Endothelial cell of umbilical vein (primary cell): ENCODE results near the gene LAMB4. TPM values are rescaled to one million over a fixed set of nuclear protein-coding genes. Genes with fewer than 3 reads are reported as not detected.

Experiments
- BruUV-seq: library from RNA; stranded (reverse); fragments of 400-500 nt; replicated peaks from 2 replicates; lab custom pipeline; 2021; lab: Mats Ljungman, UMichigan
- CTCF ChIA-PET: fragments of 300-600, 350-600 bp; sonication (Branson Sonifier 250); formaldehyde crosslinking; loops from one replicate; lab custom pipeline; 2021; ENCODE audit warnings: antibody characterized with exemption, inconsistent platforms; lab: Charles Lee
- POLR2A ChIA-PET: fragments of 300-600, 350-600 bp; sonication (Branson Sonifier 250); formaldehyde crosslinking; loops from one replicate; lab custom pipeline; 2021; ENCODE audit warnings: antibody characterized with exemption, inconsistent platforms; lab: Charles Lee
- DNase-seq: peaks from one replicate; pipeline ENCODE4 v3.0.0-alpha.2; 2011; ENCODE audit warnings: low read depth, low spot score
- FAIRE-seq: peaks from 2 replicates; lab custom pipeline; 2011; peaks lifted over from hg19 to GRCh38; lab: Jason Lieb, UNC
- H2AFZ ChIP-seq: 2 replicates; pipeline ENCODE4 v1.6.0; 2012; ENCODE audit warnings: low read depth, low read length, control low read depth, inconsistent platforms
- H3K27ac ChIP-seq: 2 replicates; pipeline ENCODE4 v1.5.1; 2011; ENCODE audit warnings: low read depth, mild to moderate bottlenecking, control low read depth, low read length, moderate library complexity; ENCODE audit not compliant: insufficient read depth
- H3K27me3 ChIP-seq, 2 experiments: 2 replicates each; pipeline versions ENCODE4 v1.6.0 to v1.6.1; 2011; ENCODE audit warnings: low read length in 2 of 2, mixed read lengths in 1 of 2; ENCODE audit not compliant: control insufficient read depth in 2 of 2, insufficient read depth in 2 of 2
- H3K36me3 ChIP-seq, 2 experiments: 2 replicates in 1 of 2; 3 replicates in 1 of 2; pipeline ENCODE4 v1.5.1; 2011; ENCODE audit warnings: low read length in 2 of 2, mild to moderate bottlenecking in 1 of 2, moderate library complexity in 1 of 2; ENCODE audit not compliant: control insufficient read depth in 2 of 2, insufficient read depth in 2 of 2; ENCODE audit errors: extremely low read depth in 1 of 2
- H3K4me1 ChIP-seq: 3 replicates; pipeline ENCODE4 v1.5.1; 2011; ENCODE audit warnings: mild to moderate bottlenecking, low read length; ENCODE audit not compliant: control insufficient read depth, insufficient read depth; ENCODE audit errors: extremely low read depth
- H3K4me2 ChIP-seq: 2 replicates; pipeline ENCODE4 v1.6.1; 2011; ENCODE audit warnings: low read length, control low read depth, mixed read lengths; ENCODE audit not compliant: insufficient read depth
- H3K4me3 ChIP-seq, 3 experiments: fragments of 200-600 bp in 1 of 3; sonication (generic), shearing (Covaris generic) in 1 of 3; replicated peaks in 1 of 3; 2 replicates each; pipeline ENCODE4 v1.5.1; 2011 to 2016; ENCODE audit warnings: control low read depth in 3 of 3, low read length in 3 of 3, mild to moderate bottlenecking in 2 of 3, inconsistent platforms in 1 of 3, low read depth in 1 of 3, moderate library complexity in 1 of 3; ENCODE audit not compliant: insufficient read depth in 1 of 3
- H3K79me2 ChIP-seq: 2 replicates; pipeline ENCODE4 v1.6.0; 2012; ENCODE audit warnings: low read length, inconsistent platforms; ENCODE audit not compliant: control insufficient read depth, insufficient read depth
- H3K9ac ChIP-seq: replicated peaks from 2 replicates; pipeline ENCODE3; 2011; ENCODE audit warnings: low read length, control low read depth; ENCODE audit not compliant: insufficient read depth; ENCODE audit errors: extremely low read depth
- H3K9me1 ChIP-seq: replicated peaks from 3 replicates; pipeline ENCODE4 v1.6.0; 2011; ENCODE audit warnings: mild to moderate bottlenecking, low read length; ENCODE audit not compliant: control insufficient read depth, insufficient read depth; ENCODE audit errors: extremely low read depth
- H3K9me3 ChIP-seq: replicated peaks from 2 replicates; pipeline ENCODE4 v1.5.1; 2012; ENCODE audit warnings: low read length, inconsistent platforms; ENCODE audit not compliant: control insufficient read depth, insufficient read depth
- H4K20me1 ChIP-seq: replicated peaks from 2 replicates; pipeline ENCODE3; 2011; ENCODE audit warnings: mild to moderate bottlenecking, low read length; ENCODE audit not compliant: control insufficient read depth, insufficient read depth; ENCODE audit errors: extremely low read depth
- EZH2 ChIP-seq: IDR thresholded peaks from 2 replicates; pipeline ENCODE4 v1.6.1; 2012; ENCODE audit warnings: borderline replicate concordance, low read depth, mild to moderate bottlenecking, moderate library complexity, low read length, inconsistent platforms; ENCODE audit not compliant: severe bottlenecking
- FOS ChIP-seq: IDR thresholded peaks from 2 replicates; pipeline ENCODE4 v1.6.1; 2011; ENCODE audit warnings: mild to moderate bottlenecking, low read length, moderate library complexity, borderline replicate concordance; ENCODE audit not compliant: insufficient read depth
- GATA2 ChIP-seq: IDR thresholded peaks from 2 replicates; pipeline ENCODE4 v1.7.0; 2011; ENCODE audit warnings: low read depth, mild to moderate bottlenecking, moderate library complexity, mixed read lengths, low read length; ENCODE audit not compliant: insufficient read length, insufficient read depth
- JUN ChIP-seq: IDR thresholded peaks from 2 replicates; pipeline ENCODE4 v1.6.1; 2011; ENCODE audit warnings: borderline replicate concordance, low read depth; ENCODE audit not compliant: insufficient read length, insufficient read depth
- MYC ChIP-seq: IDR thresholded peaks from one replicate; pipeline ENCODE4 v1.6.1; 2011; ENCODE audit warnings: mild to moderate bottlenecking, low read depth, low read length
- dilution Hi-C: fragments of 300-500 bp; cut with MboI; formaldehyde crosslinking; loops from one replicate; pipeline ENCODE4 v1.15.0; 2019; ENCODE audit warnings: low sequenced_read_pairs; ENCODE audit not compliant: extremely low pct_ligation_motif_present
- intact Hi-C: fragments of 100-400 bp; cut with micrococcal nuclease; formaldehyde crosslinking; loops from one replicate; pipeline ENCODE4 v1.10.0; 2022
- polyA plus RNA-seq, 4 experiments: library from polyadenylated mRNA; depleted of rRNA in 3 of 4; stranded (reverse) in 3 of 4; unstranded in 1 of 4; fragments of >200 nt; gene quantifications; 2 replicates each; pipeline versions ENCODE4 v1.2.1 to v1.2.3, GENCODE V29; 2011 to 2012; ENCODE audit warnings: missing spikeins in 1 of 4
- total RNA-seq: library from RNA; stranded (reverse); gene quantifications from 2 replicates; pipeline ENCODE4 v1.2.3, GENCODE V29; 2021
- TF ChIP-seq, protein P1 (sequence below), 2 donors: IDR thresholded peaks; 1 replicate in 1 of 2; 2 replicates in 1 of 2; pipeline ENCODE4 v1.5.1; 2011; ENCODE audit warnings: low read length in 2 of 2, mild to moderate bottlenecking in 2 of 2, moderate library complexity in 2 of 2, control low read depth in 1 of 2, inconsistent platforms in 1 of 2, low read depth in 1 of 2; ENCODE audit not compliant: insufficient read depth in 1 of 2; ENCODE audit errors: extremely low read depth in 1 of 2
- TF ChIP-seq, protein P2 (sequence below): IDR thresholded peaks from 2 replicates; pipeline ENCODE4 v1.6.1; 2011; ENCODE audit not compliant: insufficient read depth, insufficient read length

Gene LAMB4
- total and polyA plus RNA-seq, 2 donors (not counting 3 experiments of a cell fraction or from before 2014, with no cell fraction given), result 0.15 to 0.20 TPM

DNA sequence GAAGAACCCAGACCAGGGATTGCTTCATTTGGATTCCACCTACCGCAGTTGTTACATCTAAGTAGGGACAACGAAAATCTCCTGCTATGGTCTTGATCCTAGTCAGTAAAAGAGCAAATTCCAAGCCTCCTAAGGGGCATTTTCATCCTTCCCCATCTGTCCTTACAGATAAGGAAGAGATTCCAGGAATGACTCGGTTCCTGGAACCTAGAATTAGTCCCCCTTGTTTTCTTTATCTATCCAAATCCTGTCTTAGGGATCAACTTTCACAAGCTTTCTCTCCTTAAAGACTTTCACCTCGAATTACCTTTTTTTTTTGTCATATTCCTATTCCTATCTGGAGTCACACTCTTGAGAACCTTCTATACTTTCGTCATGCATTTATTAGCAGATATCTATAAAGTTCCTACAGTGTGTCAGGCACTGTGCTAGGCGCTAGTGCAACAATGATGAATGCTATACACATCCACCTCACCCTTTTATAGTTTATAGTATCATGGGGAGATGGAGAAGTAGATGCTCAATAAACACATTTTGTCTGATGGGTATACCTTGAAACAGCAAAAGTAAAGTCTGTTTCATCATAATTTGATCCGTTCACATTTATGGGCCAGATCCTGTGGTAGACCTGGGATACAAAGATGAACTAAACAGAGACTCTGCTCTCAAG lies 39.2 kb downstream of the LAMB4 start:
- Histone ChIP-seq H3K9me3 (no peaks in the 10 kb centered on the region), H3K27ac (no peak overlapping the region), H3K9ac (no peak overlapping the region), H3K4me3 (no peak overlapping the region), H3K36me3 (no peaks in the 10 kb centered on the region), H3K79me2 (no peaks in the 10 kb centered on the region), H3K4me2 (no peak overlapping the region), H3K9me1 (no peaks in the 10 kb centered on the region), H2AFZ (no peak overlapping the region), H3K4me1 (peaks cover 27% of the 10 kb centered on the region), H3K27me3 (no peaks in the 10 kb centered on the region), H4K20me1 (no peaks in the 10 kb centered on the region)
- ChIA-PET CTCF (no interaction called here), POLR2A (no interaction called here)
- dilution Hi-C loops, result no loop called here
- TF ChIP-seq JUN (no peak), EZH2 (no peak), FOS (no peak), MYC (no peak), GATA2 (peak; percentile 26)
- TF ChIP-seq, protein P1, sequence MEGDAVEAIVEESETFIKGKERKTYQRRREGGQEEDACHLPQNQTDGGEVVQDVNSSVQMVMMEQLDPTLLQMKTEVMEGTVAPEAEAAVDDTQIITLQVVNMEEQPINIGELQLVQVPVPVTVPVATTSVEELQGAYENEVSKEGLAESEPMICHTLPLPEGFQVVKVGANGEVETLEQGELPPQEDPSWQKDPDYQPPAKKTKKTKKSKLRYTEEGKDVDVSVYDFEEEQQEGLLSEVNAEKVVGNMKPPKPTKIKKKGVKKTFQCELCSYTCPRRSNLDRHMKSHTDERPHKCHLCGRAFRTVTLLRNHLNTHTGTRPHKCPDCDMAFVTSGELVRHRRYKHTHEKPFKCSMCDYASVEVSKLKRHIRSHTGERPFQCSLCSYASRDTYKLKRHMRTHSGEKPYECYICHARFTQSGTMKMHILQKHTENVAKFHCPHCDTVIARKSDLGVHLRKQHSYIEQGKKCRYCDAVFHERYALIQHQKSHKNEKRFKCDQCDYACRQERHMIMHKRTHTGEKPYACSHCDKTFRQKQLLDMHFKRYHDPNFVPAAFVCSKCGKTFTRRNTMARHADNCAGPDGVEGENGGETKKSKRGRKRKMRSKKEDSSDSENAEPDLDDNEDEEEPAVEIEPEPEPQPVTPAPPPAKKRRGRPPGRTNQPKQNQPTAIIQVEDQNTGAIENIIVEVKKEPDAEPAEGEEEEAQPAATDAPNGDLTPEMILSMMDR (IDR thresholded peaks at IDR 0.05; ENCODE audit: extremely low read depth in 1 of 2, insufficient read depth in 1 of 2, low read depth in 1 of 2, low read length in 2 of 2), result no peak
- TF ChIP-seq, protein P2, sequence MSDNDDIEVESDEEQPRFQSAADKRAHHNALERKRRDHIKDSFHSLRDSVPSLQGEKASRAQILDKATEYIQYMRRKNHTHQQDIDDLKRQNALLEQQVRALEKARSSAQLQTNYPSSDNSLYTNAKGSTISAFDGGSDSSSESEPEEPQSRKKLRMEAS, result no peak
- intact Hi-C loops, result no loop called here
- FAIRE-seq (no peak), DNase-seq (no peak)
- no TSS peak for BruUV-seq
